ENCODE measurements around the gene TUBG1.

TUBG1 gene

GRCh38 chr17:42647778-42648177 lies 38.3 kb downstream of the TUBG1 start:
- WGBS (ENCODE audit: extremely low coverage, insufficient coverage, insufficient read length), result no CpG with 5 or more reads among the region's 5 CpGs
- H3K18ac ChIP-seq (ENCODE audit: low read length), result no peak overlapping the region
- H2BK5ac ChIP-seq (ENCODE audit: low read depth, low read length, poor library complexity), result no peak overlapping the region
- no peaks in the 10 kb centered on the region for H3K27me3 ChIP-seq (ENCODE audit: insufficient read depth, low read length)
- no peak overlapping the region for H3K9ac ChIP-seq (ENCODE audit: low read length)
- H3K4me3 ChIP-seq (ENCODE audit: low read depth, low read length), result no peak overlapping the region
- no peak overlapping the region for H3K27ac ChIP-seq (ENCODE audit: low read depth, low read length)
- no peak overlapping the region for H2BK120ac ChIP-seq (ENCODE audit: insufficient read depth, low read length, poor library complexity)
- H2BK12ac ChIP-seq (ENCODE audit: low read length), result no peak overlapping the region
- H3K36me3 ChIP-seq (ENCODE audit: control insufficient read depth in 1 of 2, insufficient read depth in 2 of 2, low read length in 2 of 2), result no peaks in the 10 kb centered on the region
- no peaks in the 10 kb centered on the region for H3K9me3 ChIP-seq (ENCODE audit: insufficient read depth, low read depth, low read length)
- H3K79me2 ChIP-seq (ENCODE audit: control insufficient read depth, insufficient read depth, low read length, poor library complexity), result no peaks in the 10 kb centered on the region
- H3K4me2 ChIP-seq (ENCODE audit: low read length), result no peak overlapping the region
- DNase-seq, result no peak
- H3K14ac ChIP-seq (ENCODE audit: low read length), result no peak overlapping the region
- no peak overlapping the region for H3K4ac ChIP-seq (ENCODE audit: low read depth, low read length)
- no peak overlapping the region for H4K8ac ChIP-seq (ENCODE audit: low read depth, low read length)
- H3K79me1 ChIP-seq (ENCODE audit: low read length), result no peaks in the 10 kb centered on the region
- H2AK5ac ChIP-seq (ENCODE audit: low read length), result no peak overlapping the region
- no peak overlapping the region for H2AFZ ChIP-seq (ENCODE audit: insufficient read depth, low read length, poor library complexity)
- H3K4me1 ChIP-seq (ENCODE audit: control insufficient read depth in 1 of 2, insufficient read depth in 2 of 2, low read length in 2 of 2), result no peaks in the 10 kb centered on the region
- no peak overlapping the region for H4K91ac ChIP-seq (ENCODE audit: low read depth, low read length)
- H4K12ac ChIP-seq (ENCODE audit: low read depth, low read length), result no peak overlapping the region
- no peak overlapping the region for H3K23ac ChIP-seq (ENCODE audit: low read length)

GRCh38 chr17:42651392-42651791 lies 41.9 kb downstream of the TUBG1 start:
- no peak overlapping the region for H2AFZ ChIP-seq (ENCODE audit: insufficient read depth, low read length, poor library complexity)
- no peaks in the 10 kb centered on the region for H3K9me3 ChIP-seq (ENCODE audit: insufficient read depth, low read depth, low read length)
- H3K4ac ChIP-seq (ENCODE audit: low read depth, low read length), result no peak overlapping the region
- H2BK5ac ChIP-seq (ENCODE audit: low read depth, low read length, poor library complexity), result no peak overlapping the region
- H3K14ac ChIP-seq (ENCODE audit: low read length), result no peak overlapping the region
- H3K4me1 ChIP-seq (ENCODE audit: control insufficient read depth in 1 of 2, insufficient read depth in 2 of 2, low read length in 2 of 2), result peaks cover 4 to 11% of the 10 kb centered on the region in 2 experiments
- H3K27me3 ChIP-seq (ENCODE audit: insufficient read depth, low read length), result no peaks in the 10 kb centered on the region
- H3K9ac ChIP-seq (ENCODE audit: low read length), result no peak overlapping the region
- WGBS (ENCODE audit: extremely low coverage, insufficient coverage, insufficient read length), result no CpG with 5 or more reads among the region's 4 CpGs
- H3K36me3 ChIP-seq (ENCODE audit: control insufficient read depth in 1 of 2, insufficient read depth in 2 of 2, low read length in 2 of 2), result no peaks in the 10 kb centered on the region
- H3K79me1 ChIP-seq (ENCODE audit: low read length), result peaks cover 4% of the 10 kb centered on the region
- H3K27ac ChIP-seq (ENCODE audit: low read depth, low read length), result no peak overlapping the region
- H3K79me2 ChIP-seq (ENCODE audit: control insufficient read depth, insufficient read depth, low read length, poor library complexity), result no peaks in the 10 kb centered on the region
- no peak overlapping the region for H4K12ac ChIP-seq (ENCODE audit: low read depth, low read length)
- H2BK12ac ChIP-seq (ENCODE audit: low read length), result no peak overlapping the region
- H4K91ac ChIP-seq (ENCODE audit: low read depth, low read length), result no peak overlapping the region
- no peak overlapping the region for H2BK120ac ChIP-seq (ENCODE audit: insufficient read depth, low read length, poor library complexity)
- DNase-seq, result peak; percentile 23 to 62
- no peak overlapping the region for H3K18ac ChIP-seq (ENCODE audit: low read length)
- no peak overlapping the region for H4K8ac ChIP-seq (ENCODE audit: low read depth, low read length)
- H3K23ac ChIP-seq (ENCODE audit: low read length), result no peak overlapping the region
- no peak overlapping the region for H3K4me3 ChIP-seq (ENCODE audit: low read depth, low read length)
- no peak overlapping the region for H3K4me2 ChIP-seq (ENCODE audit: low read length)
- H2AK5ac ChIP-seq (ENCODE audit: low read length), result no peak overlapping the region

GRCh38 chr17:42653179-42654124 lies 44.0 kb downstream of the TUBG1 start:
- Histone ChIP-seq H4K8ac (ENCODE audit: low read depth, low read length) (peak overlapping the region; percentile 91), H4K91ac (ENCODE audit: low read depth, low read length) (peak overlapping the region; percentile 73), H3K14ac (ENCODE audit: low read length) (peak overlapping the region; percentile 84), H2AFZ (ENCODE audit: insufficient read depth, low read length, poor library complexity) (peak overlapping the region; percentile 56), H3K4ac (ENCODE audit: low read depth, low read length) (no peak overlapping the region), H3K27me3 (ENCODE audit: insufficient read depth, low read length) (no peaks in the 10 kb centered on the region), H3K18ac (ENCODE audit: low read length) (peak overlapping the region; percentile 79), H3K36me3 (ENCODE audit: control insufficient read depth in 1 of 2, insufficient read depth in 2 of 2, low read length in 2 of 2) (no peaks in the 10 kb centered on the region), H3K4me3 (ENCODE audit: low read depth, low read length) (no peak overlapping the region), H3K79me2 (ENCODE audit: control insufficient read depth, insufficient read depth, low read length, poor library complexity) (no peaks in the 10 kb centered on the region), H3K79me1 (ENCODE audit: low read length) (peaks cover 4% of the 10 kb centered on the region), H3K9me3 (ENCODE audit: insufficient read depth, low read depth, low read length) (no peaks in the 10 kb centered on the region), H3K4me2 (ENCODE audit: low read length) (peak overlapping the region; percentile 57), H3K27ac (ENCODE audit: low read depth, low read length) (peak overlapping the region; percentile 43), H2BK120ac (ENCODE audit: insufficient read depth, low read length, poor library complexity) (peak overlapping the region; percentile 54), H2BK5ac (ENCODE audit: low read depth, low read length, poor library complexity) (peak overlapping the region; percentile 23), H2BK12ac (ENCODE audit: low read length) (peak overlapping the region; percentile 84), H4K12ac (ENCODE audit: low read depth, low read length) (peak overlapping the region; percentile 49), H3K4me1 (ENCODE audit: control insufficient read depth in 1 of 2, insufficient read depth in 2 of 2, low read length in 2 of 2) (peaks cover 4 to 11% of the 10 kb centered on the region in 2 experiments), H3K9ac (ENCODE audit: low read length) (no peak overlapping the region), H2AK5ac (ENCODE audit: low read length) (no peak overlapping the region), H3K23ac (ENCODE audit: low read length) (no peak overlapping the region)
- WGBS (ENCODE audit: extremely low coverage, insufficient coverage, insufficient read length), result no CpG with 5 or more reads among the region's 42 CpGs
- DNase-seq, result peak; percentile 42 to 57

DNA sequence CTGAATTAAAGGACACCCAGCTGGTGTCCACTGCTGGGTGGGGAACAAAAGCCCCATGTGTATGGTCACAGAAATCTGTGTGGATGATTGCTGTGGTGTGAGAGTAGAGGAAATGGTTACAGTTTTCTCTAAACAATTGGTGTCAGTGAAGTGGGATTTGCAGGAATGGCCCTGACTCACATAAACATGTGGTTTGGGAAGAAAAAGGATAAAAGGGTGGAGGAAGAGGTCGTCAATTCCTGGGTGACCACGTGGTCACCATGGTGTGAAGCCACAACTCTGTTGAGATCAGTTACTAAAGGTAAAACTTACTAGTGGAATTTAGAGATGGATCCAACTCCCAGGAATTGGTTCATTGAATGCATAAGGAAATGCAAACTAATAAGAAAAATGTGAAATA lies 46.0 kb downstream of the TUBG1 start:
- no peak overlapping the region for H3K14ac ChIP-seq (ENCODE audit: low read length)
- no peak overlapping the region for H2AFZ ChIP-seq (ENCODE audit: insufficient read depth, low read length, poor library complexity)
- no peak overlapping the region for H3K18ac ChIP-seq (ENCODE audit: low read length)
- H3K4me3 ChIP-seq (ENCODE audit: low read depth, low read length), result no peak overlapping the region
- H2BK120ac ChIP-seq (ENCODE audit: insufficient read depth, low read length, poor library complexity), result no peak overlapping the region
- H3K27me3 ChIP-seq (ENCODE audit: insufficient read depth, low read length), result no peaks in the 10 kb centered on the region
- no peak overlapping the region for H2BK12ac ChIP-seq (ENCODE audit: low read length)
- H3K4ac ChIP-seq (ENCODE audit: low read depth, low read length), result no peak overlapping the region
- H3K79me2 ChIP-seq (ENCODE audit: control insufficient read depth, insufficient read depth, low read length, poor library complexity), result peaks cover 4% of the 10 kb centered on the region
- peak in 1 of 2 donors; percentile 20 for DNase-seq
- no peak overlapping the region for H3K23ac ChIP-seq (ENCODE audit: low read length)
- H4K91ac ChIP-seq (ENCODE audit: low read depth, low read length), result no peak overlapping the region
- no peaks in the 10 kb centered on the region for H3K9me3 ChIP-seq (ENCODE audit: insufficient read depth, low read depth, low read length)
- no peak overlapping the region for H3K9ac ChIP-seq (ENCODE audit: low read length)
- no CpG with 5 or more reads among the region's 2 CpGs for WGBS (ENCODE audit: extremely low coverage, insufficient coverage, insufficient read length)
- H3K79me1 ChIP-seq (ENCODE audit: low read length), result peaks cover 9% of the 10 kb centered on the region
- H3K4me1 ChIP-seq (ENCODE audit: control insufficient read depth in 1 of 2, insufficient read depth in 2 of 2, low read length in 2 of 2), result peaks cover 4 to 18% of the 10 kb centered on the region in 2 experiments
- no peak overlapping the region for H2AK5ac ChIP-seq (ENCODE audit: low read length)
- H4K12ac ChIP-seq (ENCODE audit: low read depth, low read length), result no peak overlapping the region
- no peaks in the 10 kb centered on the region for H3K36me3 ChIP-seq (ENCODE audit: control insufficient read depth in 1 of 2, insufficient read depth in 2 of 2, low read length in 2 of 2)
- H3K27ac ChIP-seq (ENCODE audit: low read depth, low read length), result no peak overlapping the region
- H2BK5ac ChIP-seq (ENCODE audit: low read depth, low read length, poor library complexity), result no peak overlapping the region
- no peak overlapping the region for H4K8ac ChIP-seq (ENCODE audit: low read depth, low read length)
- no peak overlapping the region for H3K4me2 ChIP-seq (ENCODE audit: low read length)
